Measurements from ENCODE around the gene NUAK2.

The NUAK2 gene

DNA sequence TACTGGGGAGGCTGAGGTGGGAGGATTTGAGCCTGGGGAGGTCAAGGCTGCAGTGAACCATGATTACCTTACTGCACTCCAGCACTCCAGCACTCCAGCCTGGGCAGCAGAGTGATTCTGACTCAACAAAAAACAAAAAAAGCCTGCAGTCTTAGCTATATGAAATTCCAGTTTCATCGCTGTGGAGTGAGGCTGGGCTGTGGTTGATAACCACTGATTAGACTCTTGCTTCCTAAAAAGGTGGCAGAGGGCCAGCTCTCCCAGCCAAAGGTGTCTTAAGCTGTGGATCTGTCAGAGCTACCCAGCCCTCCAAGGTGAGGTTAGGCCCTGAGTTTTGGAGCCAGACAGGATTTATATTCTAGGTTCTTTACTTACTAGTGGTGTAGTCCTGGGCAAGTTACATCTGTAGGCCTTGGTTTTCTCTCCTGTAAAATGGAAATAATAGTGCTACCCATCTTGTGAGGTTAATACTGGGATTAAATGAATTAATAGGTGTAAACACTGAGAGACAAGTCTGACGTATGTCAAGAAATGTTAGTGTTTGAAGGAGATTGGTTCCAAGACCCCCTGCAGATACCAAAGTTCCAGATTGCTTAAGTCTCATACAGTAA is 57.9 kb downstream of the NUAK2 start:
- Histone ChIP-seq H3F3A (ENCODE audit: insufficient read depth, low read length) (no peaks in the 10 kb centered on the region), H3K27ac (ENCODE audit: low read depth, low read length, poor library complexity, severe bottlenecking) (no peak overlapping the region), H3K79me2 (ENCODE audit: insufficient read depth, low read length) (no peaks in the 10 kb centered on the region), H3K4me3 (ENCODE audit: low read depth, low read length, poor library complexity, severe bottlenecking) (no peak overlapping the region), H3K4me1 (ENCODE audit: insufficient read depth, low read length, severe bottlenecking) (peaks cover 9% of the 10 kb centered on the region), H3K4me2 (ENCODE audit: low read length) (no peak overlapping the region), H3K36me3 (ENCODE audit: insufficient read depth, low read length) (no peaks in the 10 kb centered on the region; the same call in 1 of the 2 replicates), H3K9me3 (ENCODE audit: low read length) (no peaks in the 10 kb centered on the region), H2AFZ (ENCODE audit: low read length) (no peak overlapping the region), H4K20me1 (ENCODE audit: insufficient read depth, low read length) (no peaks in the 10 kb centered on the region), H3K9me2 (ENCODE audit: low read depth, low read length) (no peaks in the 10 kb centered on the region), H3K27me3 (ENCODE audit: insufficient read depth, low read length) (peaks cover 12% of the 10 kb centered on the region; the same call in 1 of the 2 replicates), H3K9ac (ENCODE audit: low read length) (no peak overlapping the region)
- no peak for TF ChIP-seq EZH2 (IDR thresholded peaks at IDR 0.05; ENCODE audit: borderline replicate concordance, low read length)
- TF ChIP-seq, protein P1, sequence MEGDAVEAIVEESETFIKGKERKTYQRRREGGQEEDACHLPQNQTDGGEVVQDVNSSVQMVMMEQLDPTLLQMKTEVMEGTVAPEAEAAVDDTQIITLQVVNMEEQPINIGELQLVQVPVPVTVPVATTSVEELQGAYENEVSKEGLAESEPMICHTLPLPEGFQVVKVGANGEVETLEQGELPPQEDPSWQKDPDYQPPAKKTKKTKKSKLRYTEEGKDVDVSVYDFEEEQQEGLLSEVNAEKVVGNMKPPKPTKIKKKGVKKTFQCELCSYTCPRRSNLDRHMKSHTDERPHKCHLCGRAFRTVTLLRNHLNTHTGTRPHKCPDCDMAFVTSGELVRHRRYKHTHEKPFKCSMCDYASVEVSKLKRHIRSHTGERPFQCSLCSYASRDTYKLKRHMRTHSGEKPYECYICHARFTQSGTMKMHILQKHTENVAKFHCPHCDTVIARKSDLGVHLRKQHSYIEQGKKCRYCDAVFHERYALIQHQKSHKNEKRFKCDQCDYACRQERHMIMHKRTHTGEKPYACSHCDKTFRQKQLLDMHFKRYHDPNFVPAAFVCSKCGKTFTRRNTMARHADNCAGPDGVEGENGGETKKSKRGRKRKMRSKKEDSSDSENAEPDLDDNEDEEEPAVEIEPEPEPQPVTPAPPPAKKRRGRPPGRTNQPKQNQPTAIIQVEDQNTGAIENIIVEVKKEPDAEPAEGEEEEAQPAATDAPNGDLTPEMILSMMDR (IDR thresholded peaks at IDR 0.05; ENCODE audit: low read length), result no peak

GRCh38 chr1:205262731-205263171 is 58.8 kb downstream of the NUAK2 start:
- H4K20me1 ChIP-seq (ENCODE audit: insufficient read depth, low read length), result no peaks in the 10 kb centered on the region
- H3K36me3 ChIP-seq (ENCODE audit: insufficient read depth, low read length), result no peaks in the 10 kb centered on the region; the same call in 1 of the 2 replicates
- no peak overlapping the region for H3K9ac ChIP-seq (ENCODE audit: low read length)
- no peaks in the 10 kb centered on the region for H3K9me2 ChIP-seq (ENCODE audit: low read depth, low read length)
- no peak overlapping the region for H3K4me2 ChIP-seq (ENCODE audit: low read length)
- H3K4me1 ChIP-seq (ENCODE audit: insufficient read depth, low read length, severe bottlenecking), result peaks cover 9% of the 10 kb centered on the region
- no peak overlapping the region for H2AFZ ChIP-seq (ENCODE audit: low read length)
- H3K4me3 ChIP-seq (ENCODE audit: low read depth, low read length, poor library complexity, severe bottlenecking), result no peak overlapping the region
- peaks cover 13% of the 10 kb centered on the region; the same call in 1 of the 2 replicates for H3K27me3 ChIP-seq (ENCODE audit: insufficient read depth, low read length)
- no peak for TF ChIP-seq EZH2 (IDR thresholded peaks at IDR 0.05; ENCODE audit: borderline replicate concordance, low read length)
- TF ChIP-seq, protein P1 (IDR thresholded peaks at IDR 0.05; ENCODE audit: low read length), result no peak
- no peak overlapping the region for H3K27ac ChIP-seq (ENCODE audit: low read depth, low read length, poor library complexity, severe bottlenecking)
- no peaks in the 10 kb centered on the region for H3K79me2 ChIP-seq (ENCODE audit: insufficient read depth, low read length)
- H3F3A ChIP-seq (ENCODE audit: insufficient read depth, low read length), result no peaks in the 10 kb centered on the region
- no peaks in the 10 kb centered on the region for H3K9me3 ChIP-seq (ENCODE audit: low read length)

- no peaks in the 10 kb centered on the region for H3K79me2 ChIP-seq (ENCODE audit: insufficient read depth, low read length)
- H4K20me1 ChIP-seq (ENCODE audit: insufficient read depth, low read length), result no peaks in the 10 kb centered on the region
- H3K36me3 ChIP-seq (ENCODE audit: insufficient read depth, low read length), result no peaks in the 10 kb centered on the region; the same call in 1 of the 2 replicates
- H3F3A ChIP-seq (ENCODE audit: insufficient read depth, low read length), result no peaks in the 10 kb centered on the region
- H3K4me3 ChIP-seq (ENCODE audit: low read depth, low read length, poor library complexity, severe bottlenecking), result no peak overlapping the region
- H3K9me3 ChIP-seq (ENCODE audit: low read length), result no peaks in the 10 kb centered on the region
- H2AFZ ChIP-seq (ENCODE audit: low read length), result no peak overlapping the region
- no peaks in the 10 kb centered on the region for H3K9me2 ChIP-seq (ENCODE audit: low read depth, low read length)
- no peak overlapping the region for H3K4me2 ChIP-seq (ENCODE audit: low read length)
- no peak overlapping the region for H3K9ac ChIP-seq (ENCODE audit: low read length)
- H3K27me3 ChIP-seq (ENCODE audit: insufficient read depth, low read length), result peaks cover 16% of the 10 kb centered on the region; the same call in 1 of the 2 replicates
- peaks cover 9% of the 10 kb centered on the region for H3K4me1 ChIP-seq (ENCODE audit: insufficient read depth, low read length, severe bottlenecking)
- TF ChIP-seq, protein P1 (IDR thresholded peaks at IDR 0.05; ENCODE audit: low read length), result no peak
- no peak for TF ChIP-seq EZH2 (IDR thresholded peaks at IDR 0.05; ENCODE audit: borderline replicate concordance, low read length)
- H3K27ac ChIP-seq (ENCODE audit: low read depth, low read length, poor library complexity, severe bottlenecking), result no peak overlapping the region
These were observed 59.4 kb downstream of the NUAK2 start for GRCh38 chr1:205261946-205262691.

Measured in OCI-LY1 (cell line).